ENCODE data around the gene CGNL1. TPM values are rescaled to one million over a fixed set of nuclear protein-coding genes. Genes with fewer than 3 reads are reported as not detected.

The CGNL1 gene
- total RNA-seq, 1 donor from 2014 or later: 0.11 TPM

DNA sequence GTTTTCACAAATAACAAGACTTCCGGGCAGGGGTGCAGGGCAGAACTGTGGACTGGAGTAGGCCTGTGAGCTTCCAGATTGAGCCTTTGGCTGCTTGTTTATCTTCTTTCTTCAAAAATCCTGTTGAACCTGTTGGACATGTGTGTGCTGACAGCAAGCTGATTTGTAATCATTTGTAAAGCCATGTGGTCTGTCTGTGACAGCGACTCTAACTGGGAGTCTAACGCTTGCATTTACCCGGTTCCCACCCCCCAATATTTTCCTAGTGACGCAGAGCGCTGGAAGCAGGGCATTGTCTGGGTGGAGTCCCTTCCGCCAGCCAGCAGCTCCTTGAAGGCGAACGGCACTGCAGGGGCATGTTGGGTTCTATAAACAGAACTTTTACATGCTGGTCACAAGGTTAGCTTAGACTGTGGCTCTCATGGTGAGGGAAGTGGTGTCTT is 129.7 kb downstream of the CGNL1 start:
- intact Hi-C loops (cut with micrococcal nuclease): no loop called here
- CTCF ChIA-PET: no interaction called here

DNA sequence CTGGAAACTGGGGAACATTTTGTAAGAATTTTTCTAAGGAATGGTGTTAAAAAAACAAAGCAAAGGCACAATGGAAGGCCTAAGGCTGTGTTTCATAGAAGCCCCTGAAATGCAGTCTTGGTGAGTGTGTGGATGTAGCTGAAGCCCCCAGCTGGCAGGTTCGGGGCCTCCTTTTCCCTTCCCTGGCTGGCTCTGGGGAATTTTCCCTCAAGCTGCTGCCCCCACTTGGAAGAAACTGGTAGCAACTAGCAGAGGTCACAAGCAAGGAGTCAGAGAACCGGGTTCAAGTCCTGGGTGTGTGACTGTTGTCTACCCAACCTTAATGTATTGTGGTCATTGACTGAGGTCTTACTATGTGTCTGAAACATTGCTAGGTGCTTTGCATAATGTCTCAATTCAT is 130.1 kb downstream of the CGNL1 start:
- DNase-seq: no peak
- no peaks in the 10 kb centered on the region for H3K27me3 Mint-ChIP-seq

More for the DNA sequence above, 129.7 kb downstream of the CGNL1 start:
- DNase-seq (no peak), ATAC-seq (ENCODE audit: low read depth) (no peak)
- no peaks in the 10 kb centered on the region for H3K9me3 Mint-ChIP-seq
- H3K4me3 Mint-ChIP-seq: no peak overlapping the region
- TF ChIP-seq, protein P1, sequence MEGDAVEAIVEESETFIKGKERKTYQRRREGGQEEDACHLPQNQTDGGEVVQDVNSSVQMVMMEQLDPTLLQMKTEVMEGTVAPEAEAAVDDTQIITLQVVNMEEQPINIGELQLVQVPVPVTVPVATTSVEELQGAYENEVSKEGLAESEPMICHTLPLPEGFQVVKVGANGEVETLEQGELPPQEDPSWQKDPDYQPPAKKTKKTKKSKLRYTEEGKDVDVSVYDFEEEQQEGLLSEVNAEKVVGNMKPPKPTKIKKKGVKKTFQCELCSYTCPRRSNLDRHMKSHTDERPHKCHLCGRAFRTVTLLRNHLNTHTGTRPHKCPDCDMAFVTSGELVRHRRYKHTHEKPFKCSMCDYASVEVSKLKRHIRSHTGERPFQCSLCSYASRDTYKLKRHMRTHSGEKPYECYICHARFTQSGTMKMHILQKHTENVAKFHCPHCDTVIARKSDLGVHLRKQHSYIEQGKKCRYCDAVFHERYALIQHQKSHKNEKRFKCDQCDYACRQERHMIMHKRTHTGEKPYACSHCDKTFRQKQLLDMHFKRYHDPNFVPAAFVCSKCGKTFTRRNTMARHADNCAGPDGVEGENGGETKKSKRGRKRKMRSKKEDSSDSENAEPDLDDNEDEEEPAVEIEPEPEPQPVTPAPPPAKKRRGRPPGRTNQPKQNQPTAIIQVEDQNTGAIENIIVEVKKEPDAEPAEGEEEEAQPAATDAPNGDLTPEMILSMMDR (IDR thresholded peaks at IDR 0.05): no peak
- H3K4me1 Mint-ChIP-seq: peaks cover 32% of the 10 kb centered on the region
- POLR2A ChIA-PET: no interaction called here
- H3K27ac Mint-ChIP-seq: no peak overlapping the region
- no peaks in the 10 kb centered on the region for H3K36me3 Mint-ChIP-seq (ENCODE audit: low read depth)
- no peaks in the 10 kb centered on the region for H3K27me3 Mint-ChIP-seq

DNA sequence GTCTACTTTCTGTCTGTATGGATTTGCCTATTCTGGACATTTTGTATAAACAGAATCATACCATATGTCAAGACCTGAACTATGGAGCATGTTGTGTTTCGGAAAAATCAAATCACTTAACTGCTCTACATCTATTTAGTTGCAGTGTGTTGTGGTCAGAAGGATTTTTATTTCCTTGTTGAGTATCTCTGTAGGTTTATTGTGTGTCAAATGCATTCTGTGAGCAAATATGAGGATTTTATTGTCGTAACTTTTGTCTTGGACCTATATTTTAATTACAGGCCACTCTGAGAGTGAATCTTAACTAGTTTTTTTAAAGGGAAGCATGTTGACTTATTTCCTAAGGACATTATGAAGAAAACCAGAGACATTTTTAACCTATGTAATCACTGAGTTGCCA is 130.8 kb downstream of the CGNL1 start:
- Mint-ChIP-seq H3K36me3 (ENCODE audit: low read depth) (no peaks in the 10 kb centered on the region), H3K4me3 (no peak overlapping the region), H3K27ac (no peak overlapping the region), H3K9me3 (no peaks in the 10 kb centered on the region), H3K4me1 (peaks cover 40% of the 10 kb centered on the region), H3K27me3 (no peaks in the 10 kb centered on the region)
- ATAC-seq (ENCODE audit: low read depth) (no peak), DNase-seq (no peak)
- ChIA-PET CTCF (no interaction called here), POLR2A (no interaction called here)
- intact Hi-C loops (cut with micrococcal nuclease): no loop called here
- TF ChIP-seq, protein P1 (IDR thresholded peaks at IDR 0.05): no peak

More for the DNA sequence above, 130.1 kb downstream of the CGNL1 start:
- Mint-ChIP-seq H3K36me3 (ENCODE audit: low read depth) (no peaks in the 10 kb centered on the region), H3K27ac (no peak overlapping the region), H3K4me1 (peaks cover 35% of the 10 kb centered on the region), H3K4me3 (no peak overlapping the region), H3K9me3 (no peaks in the 10 kb centered on the region)
- CTCF ChIA-PET: no interaction called here
- intact Hi-C loops (cut with micrococcal nuclease): no loop called here
- TF ChIP-seq, protein P1 (IDR thresholded peaks at IDR 0.05): no peak
- no peak for ATAC-seq (ENCODE audit: low read depth)
- POLR2A ChIA-PET: no interaction called here

DNA sequence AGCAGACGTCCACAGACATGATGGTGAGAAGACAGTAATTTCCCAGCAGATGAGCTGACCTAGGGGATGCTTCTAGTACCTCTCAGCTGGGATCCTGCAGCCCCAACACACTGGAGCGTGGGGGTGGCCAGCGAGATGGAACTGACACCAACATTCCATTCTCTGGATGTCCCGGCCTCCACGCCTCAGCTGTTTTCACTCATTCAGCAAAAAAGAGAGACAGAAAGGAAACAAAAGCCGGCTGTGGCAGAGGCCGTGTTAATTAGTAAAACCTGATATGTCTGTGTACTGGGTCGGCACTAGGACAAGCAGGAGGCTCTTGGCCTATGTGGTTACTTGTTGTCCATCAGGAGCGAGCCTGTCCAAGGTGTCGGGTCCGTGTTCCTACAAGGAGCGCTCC is 132.8 kb downstream of the CGNL1 start:
- no peak for ATAC-seq (ENCODE audit: low read depth)
- TF ChIP-seq, protein P1 (IDR thresholded peaks at IDR 0.05): no peak
- H3K4me3 Mint-ChIP-seq: peak overlapping the region; percentile 3
- no peaks in the 10 kb centered on the region for H3K36me3 Mint-ChIP-seq (ENCODE audit: low read depth)
- POLR2A ChIA-PET: no interaction called here
- no peaks in the 10 kb centered on the region for H3K9me3 Mint-ChIP-seq
- H3K27ac Mint-ChIP-seq: no peak overlapping the region
- intact Hi-C loops (cut with micrococcal nuclease): no loop called here
- DNase-seq: no peak
- H3K27me3 Mint-ChIP-seq: no peaks in the 10 kb centered on the region
- H3K4me1 Mint-ChIP-seq: peaks cover 43% of the 10 kb centered on the region
- CTCF ChIA-PET: interaction anchor here (1.2 kb wide), 1 partner anchor 19 kb away, joined by 5 read pairs; no protein-coding TSS in a partner anchor

DNA sequence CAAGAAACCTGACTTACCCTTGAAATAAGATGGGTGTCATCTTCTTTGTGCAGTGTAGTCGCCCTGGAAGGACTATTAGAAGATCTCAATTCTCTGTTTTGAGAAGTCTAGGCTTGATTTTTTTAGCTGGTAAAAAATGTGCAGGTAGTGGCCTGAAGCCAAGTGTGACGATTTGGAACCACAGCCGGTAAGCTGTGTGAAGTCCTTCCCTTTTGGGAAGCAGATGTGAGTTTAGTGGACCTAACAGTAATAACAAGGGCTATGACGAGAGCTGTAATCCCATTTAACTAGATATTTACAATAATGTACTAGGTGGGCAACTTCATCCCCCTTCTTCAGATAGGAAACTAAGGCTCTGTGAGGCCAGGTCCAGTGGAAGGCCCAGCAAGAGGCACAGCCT is 133.7 kb downstream of the CGNL1 start:
- peak; percentile 75 for ATAC-seq (ENCODE audit: low read depth)
- H3K4me3 Mint-ChIP-seq: peak overlapping the region; percentile 1
- TF ChIP-seq, protein P1 (IDR thresholded peaks at IDR 0.05): no peak

More for the DNA sequence above, 133.7 kb downstream of the CGNL1 start:
- no peak for DNase-seq
- Mint-ChIP-seq H3K27me3 (no peaks in the 10 kb centered on the region), H3K4me1 (peaks cover 43% of the 10 kb centered on the region), H3K27ac (peak overlapping the region; percentile 41), H3K9me3 (no peaks in the 10 kb centered on the region), H3K36me3 (ENCODE audit: low read depth) (no peaks in the 10 kb centered on the region)
- intact Hi-C loops (cut with micrococcal nuclease): no loop called here
- ChIA-PET POLR2A (interaction anchor here (0.7 kb wide), 1 partner anchor 364 kb away, joined by 3 read pairs; no protein-coding TSS in a partner anchor), CTCF (no interaction called here)

Data from activated B cell treated with CpG ODN at 0.5 μM for 24 hours (primary cell).